ENCODE data around the gene RHBDD2. TPM values are rescaled to one million over a fixed set of nuclear protein-coding genes. Genes with fewer than 3 reads are reported as not detected.

The RHBDD2 gene
- total and polyA plus RNA-seq, 9 of the 15 experiments (the other 6 are each of a cell fraction or from before 2014, with no cell fraction given), result 3.3 to 36.7 (median 17.9) TPM

- ATAC-seq, result no peak
- H3K9ac ChIP-seq (ENCODE audit: insufficient read depth in 1 of 2, low read depth in 2 of 2, low read length in 2 of 2), result no peak overlapping the region
- POLR2A ChIA-PET, result interaction anchor here (0.6 kb wide), 2 partner anchors 11 to 202 kb away, joined by 3 read pairs; no protein-coding TSS in a partner anchor
- no peak for DNase-seq (ENCODE audit: extremely low read depth in 1 of 4, low spot score in 3 of 4)
- H4K20me1 ChIP-seq (replicated peaks; ENCODE audit: control insufficient read depth, insufficient read depth, low read length), result no peaks in the 10 kb centered on the region
- BruUV-seq (replicated peaks), result no TSS peak
- CTCF ChIA-PET (ENCODE audit: low intra/inter-chr PET ratio), result interaction anchor here (0.6 kb wide), 1 partner anchor 10 kb away, joined by 4 read pairs; no protein-coding TSS in a partner anchor
- no peaks in the 10 kb centered on the region for H3K9me3 ChIP-seq (replicated peaks; ENCODE audit: control insufficient read depth, insufficient read depth, low read depth, low read length)
- WGBS (ENCODE audit: insufficient coverage, low coverage, missing lambda C conversion rate), result 42% methylated on average over 6 of the region's 6 CpGs
- H3K27me3 ChIP-seq (ENCODE audit: control insufficient read depth in 2 of 2, insufficient read depth in 2 of 2, low read length in 2 of 2), result no peaks in the 10 kb centered on the region
- TF ChIP-seq KAT8 (IDR thresholded peaks at IDR 0.05; ENCODE audit: low read depth) (no peak), ZNF165 (CRISPR knock-in tag; IDR thresholded peaks at IDR 0.05; ENCODE audit: borderline replicate concordance) (no peak), DIDO1 (tag; IDR thresholded peaks at IDR 0.05; ENCODE audit: low read depth) (no peak), ZC3H4 (CRISPR knock-in tag; IDR thresholded peaks at IDR 0.05; ENCODE audit: borderline replicate concordance) (no peak), SAFB2 (IDR thresholded peaks at IDR 0.05; ENCODE audit: borderline replicate concordance, low read depth, low read length, severe bottlenecking) (no peak), ATF3 (IDR thresholded peaks at IDR 0.05) (no peak), ATF3 (CRISPR knock-in tag; conservative IDR thresholded peaks at IDR 0.05) (no peak), EP300 (IDR thresholded peaks at IDR 0.05; ENCODE audit: low read length) (no peak), FIP1L1 (IDR thresholded peaks at IDR 0.05; ENCODE audit: low read depth, low read length, poor library complexity, severe bottlenecking) (no peak)
- TF ChIP-seq, protein P1, sequence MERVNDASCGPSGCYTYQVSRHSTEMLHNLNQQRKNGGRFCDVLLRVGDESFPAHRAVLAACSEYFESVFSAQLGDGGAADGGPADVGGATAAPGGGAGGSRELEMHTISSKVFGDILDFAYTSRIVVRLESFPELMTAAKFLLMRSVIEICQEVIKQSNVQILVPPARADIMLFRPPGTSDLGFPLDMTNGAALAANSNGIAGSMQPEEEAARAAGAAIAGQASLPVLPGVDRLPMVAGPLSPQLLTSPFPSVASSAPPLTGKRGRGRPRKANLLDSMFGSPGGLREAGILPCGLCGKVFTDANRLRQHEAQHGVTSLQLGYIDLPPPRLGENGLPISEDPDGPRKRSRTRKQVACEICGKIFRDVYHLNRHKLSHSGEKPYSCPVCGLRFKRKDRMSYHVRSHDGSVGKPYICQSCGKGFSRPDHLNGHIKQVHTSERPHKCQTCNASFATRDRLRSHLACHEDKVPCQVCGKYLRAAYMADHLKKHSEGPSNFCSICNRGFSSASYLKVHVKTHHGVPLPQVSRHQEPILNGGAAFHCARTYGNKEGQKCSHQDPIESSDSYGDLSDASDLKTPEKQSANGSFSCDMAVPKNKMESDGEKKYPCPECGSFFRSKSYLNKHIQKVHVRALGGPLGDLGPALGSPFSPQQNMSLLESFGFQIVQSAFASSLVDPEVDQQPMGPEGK (CRISPR knock-in tag; IDR thresholded peaks at IDR 0.05; ENCODE audit: borderline replicate concordance), result no peak
- no peaks in the 10 kb centered on the region for H3K79me2 ChIP-seq (ENCODE audit: control insufficient read depth, insufficient read depth, low read length)
- no peak overlapping the region for H3K27ac ChIP-seq (ENCODE audit: extremely low read depth, low read depth, low read length)
- no peak overlapping the region for H3K4me3 ChIP-seq
- H2AFZ ChIP-seq (ENCODE audit: low read depth, low read length), result no peak overlapping the region
- FAIRE-seq, result no peak
- no peaks in the 10 kb centered on the region for H3K36me3 ChIP-seq (ENCODE audit: control insufficient read depth, insufficient read depth, low read length)
- no peak overlapping the region for H3K4me2 ChIP-seq (ENCODE audit: insufficient read depth, low read length)
- H3K4me1 ChIP-seq (replicated peaks in 1 of 2; ENCODE audit: control insufficient read depth in 2 of 2, insufficient read depth in 2 of 2, low read length in 2 of 2), result no peaks in the 10 kb centered on the region
- H3K9me1 ChIP-seq (ENCODE audit: control insufficient read depth, insufficient read depth, low read length), result no peaks in the 10 kb centered on the region
- in situ Hi-C loops (cut with MboI), result no loop called here
- intact Hi-C loops (cut with micrococcal nuclease), result no loop called here
Observed at GRCh38 chr7:75856536-75856935, 22.3 kb upstream of the RHBDD2 start.

Measured in K562 (cell line).